GM08714 (cell line): ENCODE results near the gene TAF4.
"Not testable (repeated sequence)": the region's sequence is repeated elsewhere in the genome, so short reads cannot be mapped to it uniquely, and the experiment has no call there.

Experiments used
- H3K4me3 ChIP-seq: fragments of 200-500 bp; sonication (Bioruptor generic); 2 replicates; pipeline ENCODE4 v1.5.1; 2014; ENCODE audit warnings: mild to moderate bottlenecking, low read length, inconsistent platforms
- ZNF274 ChIP-seq: IDR thresholded peaks from 2 replicates; pipeline ENCODE4 v1.6.1; 2012; ENCODE audit warnings: mild to moderate bottlenecking, low read depth, low read length

The TAF4 gene

DNA sequence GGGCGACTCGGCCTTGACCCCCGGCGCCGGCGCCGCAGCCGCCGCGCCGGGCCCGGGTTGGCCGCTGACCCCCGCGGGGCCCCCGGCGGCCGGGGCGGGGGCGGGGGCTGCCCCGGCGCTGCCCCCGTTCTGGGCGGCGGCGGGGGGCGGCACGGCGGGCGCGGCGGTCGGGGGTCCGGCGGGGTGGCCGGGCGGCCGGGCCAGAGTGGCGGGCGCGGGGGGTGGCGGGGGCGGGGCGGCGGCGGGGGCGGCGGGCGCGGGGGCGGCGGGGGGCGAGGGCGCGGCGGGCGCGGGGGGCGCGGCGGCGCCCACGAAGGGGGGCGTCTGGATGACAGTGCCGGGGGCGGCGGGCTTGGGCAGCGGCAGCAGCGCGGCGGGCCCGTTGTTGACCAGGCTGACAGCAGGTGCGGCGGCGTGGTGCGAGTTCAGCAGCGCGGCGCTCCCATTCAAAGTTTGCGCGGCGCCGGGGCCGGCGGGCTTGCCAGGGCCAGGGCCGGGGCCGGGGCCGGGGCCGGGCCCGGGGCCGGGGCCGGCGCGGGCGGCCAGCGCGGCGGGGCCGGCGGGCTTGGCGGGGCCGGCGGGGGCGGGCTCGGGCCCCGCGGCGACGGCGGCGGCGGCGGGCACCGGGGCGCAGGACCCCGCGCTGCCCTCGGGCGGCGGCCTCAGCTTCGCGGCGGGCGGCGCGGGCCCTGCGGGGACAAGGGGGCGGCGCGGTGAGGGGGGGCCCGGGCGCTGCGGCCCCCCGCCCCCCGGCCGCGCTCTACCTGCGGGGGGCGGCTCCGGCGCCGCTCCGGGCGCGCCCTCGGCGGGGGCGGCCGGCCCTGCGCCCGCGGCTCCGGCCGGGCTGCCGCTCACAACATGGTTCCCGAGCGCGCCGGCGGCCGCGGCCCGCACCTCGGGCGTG, 659 bp downstream of the TAF4 start:
- peak overlapping the region; percentile 74 for H3K4me3 ChIP-seq
- TF ChIP-seq ZNF274: no peak

DNA sequence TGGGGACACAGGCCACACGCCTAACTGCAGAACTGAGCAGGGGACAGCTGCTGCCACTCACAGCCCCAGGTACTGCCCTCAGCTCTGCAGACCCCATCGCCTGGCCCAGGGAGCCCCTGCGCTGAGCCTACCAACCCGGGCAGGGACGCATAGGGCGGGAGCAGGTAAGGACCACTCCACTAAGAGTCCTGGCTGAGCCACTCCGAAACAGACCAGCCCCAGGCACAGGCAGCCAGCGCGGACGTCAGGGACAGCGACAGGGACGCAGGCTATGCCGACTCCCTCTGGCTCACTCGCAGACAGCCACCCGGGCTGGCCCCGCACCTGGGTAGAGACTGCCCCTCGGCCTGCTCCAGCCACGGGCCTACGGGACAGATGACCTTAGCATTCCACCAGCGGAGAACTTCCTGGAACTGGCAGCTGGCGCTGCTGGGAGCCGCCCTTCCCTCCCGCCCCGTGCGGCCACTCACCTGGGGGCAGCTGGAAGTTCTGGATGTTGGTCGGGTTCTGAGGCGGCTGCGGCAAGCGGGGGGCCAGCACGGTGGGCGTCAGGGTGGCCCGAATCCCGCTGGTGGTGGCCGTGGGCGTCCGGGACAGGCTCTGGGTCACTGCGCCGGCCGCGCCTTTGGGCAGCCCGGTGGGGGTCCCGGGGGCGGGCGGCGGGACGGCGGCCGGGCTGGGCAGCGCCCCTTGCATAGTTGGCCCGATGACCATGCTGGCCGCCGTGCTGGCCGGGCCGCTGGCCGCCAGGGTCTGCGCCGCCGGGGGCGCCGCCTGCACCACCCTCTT, 1.5 kb downstream of the TAF4 start:
- peak overlapping the region; percentile 4; the same call in 1 of the 2 replicates for H3K4me3 ChIP-seq
- no peak for TF ChIP-seq ZNF274

GRCh38 chr20:62063315-62063980, 2.2 kb downstream of the TAF4 start:
- peak overlapping the region; percentile 4; the same call in 1 of the 2 replicates for H3K4me3 ChIP-seq
- TF ChIP-seq ZNF274: no peak

GRCh38 chr20:62062661-62063314, 2.9 kb downstream of the TAF4 start:
- peak overlapping the region; percentile 4; the same call in 1 of the 2 replicates for H3K4me3 ChIP-seq
- no peak for TF ChIP-seq ZNF274

GRCh38 chr20:62061851-62062423, 3.7 kb downstream of the TAF4 start:
- TF ChIP-seq ZNF274: no peak
- H3K4me3 ChIP-seq: no peak overlapping the region

DNA sequence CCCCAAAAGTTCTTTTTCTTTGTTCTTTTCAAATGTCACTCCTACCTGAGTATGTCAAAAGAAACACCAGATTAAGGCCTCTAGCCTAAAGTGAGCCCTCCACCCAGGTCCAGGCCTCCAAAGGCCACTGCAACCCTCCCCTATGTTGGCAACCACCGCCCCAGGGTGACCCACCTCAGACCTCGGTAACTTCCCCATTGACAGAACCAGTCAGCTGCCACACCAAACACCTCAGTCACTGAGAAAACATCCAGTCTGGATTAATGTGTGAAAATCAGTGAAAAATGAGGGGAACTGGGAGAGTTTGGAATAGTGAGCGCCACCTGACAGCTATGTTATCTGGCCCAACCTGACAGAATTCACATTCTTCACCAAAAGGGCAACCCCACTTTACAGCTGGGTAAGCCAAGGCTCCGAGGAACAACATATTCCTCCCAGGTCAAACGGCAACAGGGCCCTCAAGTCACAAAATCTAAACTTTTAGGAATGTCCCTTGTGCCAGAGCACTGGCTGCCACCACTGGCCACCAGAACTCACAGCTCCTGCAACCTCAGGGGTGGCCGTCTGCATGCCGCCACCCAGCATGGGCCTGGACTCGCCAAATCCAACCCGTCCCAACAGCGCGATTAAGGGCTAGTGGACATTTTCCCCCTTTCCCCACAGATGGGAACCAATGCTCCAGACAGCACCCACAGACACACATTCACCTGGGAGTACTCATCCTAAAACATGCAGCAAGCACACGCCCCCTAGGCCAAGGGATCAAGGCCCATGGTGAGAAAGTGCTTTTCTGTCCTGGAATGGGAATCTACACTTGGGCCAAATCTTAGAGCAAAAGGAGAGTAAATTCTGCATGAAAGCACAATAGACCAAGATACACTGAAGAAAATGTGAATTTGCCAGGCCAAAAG, 4.8 kb downstream of the TAF4 start:
- no peak overlapping the region for H3K4me3 ChIP-seq
- no peak for TF ChIP-seq ZNF274

DNA sequence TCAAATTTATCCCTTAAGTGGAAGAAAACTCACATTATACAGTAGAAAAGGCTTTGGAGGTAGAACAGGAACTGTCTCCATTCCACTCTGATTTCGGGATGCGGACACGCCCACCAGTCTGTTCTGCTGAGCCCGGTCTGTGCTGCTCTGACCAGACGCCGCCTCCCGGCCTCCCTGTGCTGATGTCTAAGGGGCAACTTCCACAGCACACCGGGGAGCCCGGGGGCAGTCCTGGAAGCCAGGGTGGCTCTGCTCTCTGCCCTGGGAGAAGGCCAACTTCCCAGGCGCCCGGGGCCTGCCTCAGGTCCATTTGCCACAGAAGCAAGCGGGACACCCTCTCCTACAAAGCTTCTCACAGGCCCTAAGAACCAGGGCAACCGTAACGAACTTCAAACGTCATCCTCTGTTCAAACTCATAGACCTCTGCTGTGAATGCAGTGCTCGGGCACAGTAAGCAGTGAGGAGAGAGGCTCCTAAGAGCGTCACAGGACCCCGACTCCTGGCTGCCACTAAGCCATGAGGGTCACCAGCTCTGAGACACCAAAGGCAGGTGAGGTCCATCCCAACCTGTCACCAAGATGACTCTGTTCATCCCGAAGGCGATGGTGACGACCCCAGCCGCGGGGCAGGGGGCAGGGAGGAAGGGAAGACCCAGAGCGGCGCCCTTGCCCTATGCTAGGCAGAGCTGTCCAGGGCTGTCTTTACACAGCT, 5.6 kb downstream of the TAF4 start:
- no peak overlapping the region for H3K4me3 ChIP-seq
- no peak for TF ChIP-seq ZNF274

GRCh38 chr20:62059401-62059800, 6.3 kb downstream of the TAF4 start:
- no peak overlapping the region for H3K4me3 ChIP-seq

DNA sequence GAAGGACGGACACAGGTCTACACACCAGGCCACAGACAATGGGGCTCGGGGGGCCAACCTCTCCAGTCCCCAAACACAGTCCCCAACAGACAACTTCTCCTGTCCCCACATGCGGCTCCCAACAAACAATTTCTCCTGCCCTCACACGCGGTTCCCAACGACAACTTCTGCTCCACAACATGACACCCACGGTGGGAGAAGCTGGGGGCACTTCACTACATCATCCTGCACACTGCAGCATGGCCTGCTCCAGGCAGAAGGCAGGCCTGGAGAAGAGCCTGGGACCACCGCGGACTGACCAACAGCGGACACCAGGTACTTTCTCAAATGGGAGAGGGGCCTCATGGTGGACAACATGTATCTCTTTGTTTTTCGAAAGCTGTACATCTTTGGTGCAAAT, 6.7 kb downstream of the TAF4 start:
- H3K4me3 ChIP-seq: no peak overlapping the region
- TF ChIP-seq ZNF274: no peak

More at GRCh38 chr20:62059401-62059800, 6.3 kb downstream of the TAF4 start:
- no peak for TF ChIP-seq ZNF274

DNA sequence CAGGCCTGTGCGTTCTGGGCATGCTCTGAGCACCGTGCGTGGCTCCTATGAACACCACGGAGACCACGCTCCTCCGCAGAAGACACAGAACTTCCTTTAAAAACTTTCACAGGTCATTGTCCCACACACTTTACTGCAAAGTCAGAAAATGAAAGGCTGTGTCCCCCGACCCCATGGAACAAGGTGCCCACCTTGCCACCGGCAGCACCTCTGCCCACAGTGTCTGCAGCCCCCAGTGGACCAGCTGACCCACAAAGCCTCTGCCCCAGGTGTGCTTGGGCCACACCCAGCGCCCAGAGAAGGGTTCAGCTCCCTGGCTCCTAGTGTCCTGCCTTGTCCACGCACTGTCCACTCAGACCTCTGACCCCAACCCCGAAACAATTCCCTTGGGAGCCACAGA, 8.7 kb downstream of the TAF4 start:
- no peak for TF ChIP-seq ZNF274
- H3K4me3 ChIP-seq: no peak overlapping the region

DNA sequence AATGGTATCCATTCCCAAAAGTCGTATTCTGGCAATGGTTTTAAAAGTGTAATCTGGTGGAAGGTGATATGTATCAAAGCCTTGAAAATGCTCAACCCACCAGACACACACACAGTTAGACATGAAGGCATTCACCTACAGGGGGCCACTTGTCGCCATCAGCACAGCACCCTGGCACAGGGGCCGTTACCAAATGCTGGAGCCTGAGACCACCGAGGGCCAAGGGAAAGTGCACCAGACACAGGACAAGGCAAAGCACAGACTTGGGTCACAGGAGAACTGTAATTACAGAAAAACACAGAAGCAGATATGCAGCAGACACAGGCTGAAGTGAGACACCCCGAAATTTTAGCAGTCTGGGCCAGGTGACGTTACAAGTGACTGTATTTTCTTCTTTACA, 9.3 kb downstream of the TAF4 start:
- H3K4me3 ChIP-seq: no peak overlapping the region
- no peak for TF ChIP-seq ZNF274

DNA sequence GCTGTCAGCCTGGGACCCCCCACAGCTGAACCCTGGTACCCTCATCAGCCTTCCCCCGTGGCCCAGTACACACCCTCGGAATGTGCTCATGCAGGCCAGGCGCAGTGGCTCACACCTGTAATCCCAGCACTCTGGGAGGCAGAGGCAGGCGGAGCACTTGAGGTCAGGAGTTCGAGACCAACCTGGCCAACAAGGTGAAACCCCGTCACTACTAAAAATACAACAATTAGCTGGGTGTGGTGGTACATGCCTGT, 9.9 kb downstream of the TAF4 start:
- not testable (repeated sequence) for H3K4me3 ChIP-seq
